Breast epithelium (tissue), 3 donors: Measurements from ENCODE around the gene OR10J1.

ENCODE experiments used
- CTCF ChIP-seq, 3 donors: fragments of 450-650 bp; IDR thresholded peaks; one replicate each; pipeline ENCODE4 v1.5.1; 2016 to 2017; ENCODE audit warnings: antibody characterized with exemption in 3 of 3, mild to moderate bottlenecking in 3 of 3, moderate library complexity in 3 of 3
- POLR2A ChIP-seq: fragments of 450-650 bp; IDR thresholded peaks from one replicate; pipeline ENCODE4 v1.6.1; 2016; ENCODE audit warnings: antibody characterized with exemption, mild to moderate bottlenecking, moderate library complexity

GRCh38 chr1:159408862-159409400 is 30.6 kb upstream of the OR10J1 start:
- TF ChIP-seq CTCF (IDR thresholded peaks at IDR 0.05) (no peak), POLR2A (no peak)
